ENCODE data around the gene RAB20. TPM values are rescaled to one million over a fixed set of nuclear protein-coding genes. Genes with fewer than 3 reads are reported as not detected.

RAB20 gene
- polyA plus RNA-seq, 1 experiment, result 2.2 TPM

DNA sequence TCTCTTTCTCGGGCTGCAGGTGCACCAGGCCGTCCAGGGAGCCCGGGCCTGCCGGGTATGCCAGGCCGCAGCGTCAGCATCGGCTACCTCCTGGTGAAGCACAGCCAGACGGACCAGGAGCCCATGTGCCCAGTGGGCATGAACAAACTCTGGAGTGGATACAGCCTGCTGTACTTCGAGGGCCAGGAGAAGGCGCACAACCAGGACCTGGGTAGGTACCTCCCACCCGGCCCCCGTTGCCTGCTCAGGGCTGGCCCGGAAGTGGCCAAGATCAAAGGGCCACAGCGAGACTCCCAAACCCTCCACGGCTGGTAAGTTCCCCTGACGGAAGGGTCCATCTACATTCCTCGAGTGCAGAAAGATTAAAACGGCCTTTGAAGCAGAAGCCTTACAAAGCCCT is 55.1 kb downstream of the RAB20 start:
- Histone ChIP-seq H3K4me3 (ENCODE audit: low read depth, low read length) (no peak overlapping the region), H3K27ac (ENCODE audit: low read depth, low read length) (no peak overlapping the region), H3K9me3 (ENCODE audit: control insufficient read depth, insufficient read depth, low read length) (no peaks in the 10 kb centered on the region; the same call in 1 of the 2 replicates), H3K27me3 (ENCODE audit: control insufficient read depth, insufficient read depth, low read length) (no peaks in the 10 kb centered on the region)
- CTCF ChIA-PET, result no interaction called here
- POLR2A ChIA-PET, result no interaction called here
- TF ChIP-seq, protein P1, sequence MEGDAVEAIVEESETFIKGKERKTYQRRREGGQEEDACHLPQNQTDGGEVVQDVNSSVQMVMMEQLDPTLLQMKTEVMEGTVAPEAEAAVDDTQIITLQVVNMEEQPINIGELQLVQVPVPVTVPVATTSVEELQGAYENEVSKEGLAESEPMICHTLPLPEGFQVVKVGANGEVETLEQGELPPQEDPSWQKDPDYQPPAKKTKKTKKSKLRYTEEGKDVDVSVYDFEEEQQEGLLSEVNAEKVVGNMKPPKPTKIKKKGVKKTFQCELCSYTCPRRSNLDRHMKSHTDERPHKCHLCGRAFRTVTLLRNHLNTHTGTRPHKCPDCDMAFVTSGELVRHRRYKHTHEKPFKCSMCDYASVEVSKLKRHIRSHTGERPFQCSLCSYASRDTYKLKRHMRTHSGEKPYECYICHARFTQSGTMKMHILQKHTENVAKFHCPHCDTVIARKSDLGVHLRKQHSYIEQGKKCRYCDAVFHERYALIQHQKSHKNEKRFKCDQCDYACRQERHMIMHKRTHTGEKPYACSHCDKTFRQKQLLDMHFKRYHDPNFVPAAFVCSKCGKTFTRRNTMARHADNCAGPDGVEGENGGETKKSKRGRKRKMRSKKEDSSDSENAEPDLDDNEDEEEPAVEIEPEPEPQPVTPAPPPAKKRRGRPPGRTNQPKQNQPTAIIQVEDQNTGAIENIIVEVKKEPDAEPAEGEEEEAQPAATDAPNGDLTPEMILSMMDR (IDR thresholded peaks at IDR 0.05; ENCODE audit: low read depth, low read length), result no peak
- no peak for DNase-seq (ENCODE audit: low read depth, low spot score)

DNA sequence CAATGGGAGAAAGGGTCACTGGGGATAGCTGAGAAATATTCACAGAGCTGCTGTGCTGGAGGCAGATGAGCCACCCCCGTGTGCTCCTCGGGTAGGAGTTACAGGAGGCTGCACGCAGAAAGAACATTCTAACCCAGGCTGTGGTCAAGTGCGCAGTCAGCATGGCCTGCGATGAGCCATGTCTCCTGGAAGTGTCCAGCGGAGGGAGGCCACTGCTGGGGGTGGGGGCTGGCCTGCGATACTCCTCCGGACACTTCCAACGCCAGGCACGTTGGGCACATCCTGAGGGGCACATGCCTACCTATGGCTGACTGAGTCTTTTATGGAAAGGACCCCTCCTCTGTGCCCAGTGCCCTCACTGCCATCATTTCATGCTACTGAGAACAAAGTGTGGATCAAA is 55.9 kb downstream of the RAB20 start:
- H3K4me3 ChIP-seq (ENCODE audit: low read depth, low read length), result no peak overlapping the region
- H3K27ac ChIP-seq (ENCODE audit: low read depth, low read length), result no peak overlapping the region
- no peaks in the 10 kb centered on the region for H3K27me3 ChIP-seq (ENCODE audit: control insufficient read depth, insufficient read depth, low read length)
- CTCF ChIA-PET, result no interaction called here
- DNase-seq (ENCODE audit: low read depth, low spot score), result no peak
- POLR2A ChIA-PET, result no interaction called here
- H3K9me3 ChIP-seq (ENCODE audit: control insufficient read depth, insufficient read depth, low read length), result no peaks in the 10 kb centered on the region; the same call in 1 of the 2 replicates
- TF ChIP-seq, protein P1 (IDR thresholded peaks at IDR 0.05; ENCODE audit: low read depth, low read length), result no peak

DNA sequence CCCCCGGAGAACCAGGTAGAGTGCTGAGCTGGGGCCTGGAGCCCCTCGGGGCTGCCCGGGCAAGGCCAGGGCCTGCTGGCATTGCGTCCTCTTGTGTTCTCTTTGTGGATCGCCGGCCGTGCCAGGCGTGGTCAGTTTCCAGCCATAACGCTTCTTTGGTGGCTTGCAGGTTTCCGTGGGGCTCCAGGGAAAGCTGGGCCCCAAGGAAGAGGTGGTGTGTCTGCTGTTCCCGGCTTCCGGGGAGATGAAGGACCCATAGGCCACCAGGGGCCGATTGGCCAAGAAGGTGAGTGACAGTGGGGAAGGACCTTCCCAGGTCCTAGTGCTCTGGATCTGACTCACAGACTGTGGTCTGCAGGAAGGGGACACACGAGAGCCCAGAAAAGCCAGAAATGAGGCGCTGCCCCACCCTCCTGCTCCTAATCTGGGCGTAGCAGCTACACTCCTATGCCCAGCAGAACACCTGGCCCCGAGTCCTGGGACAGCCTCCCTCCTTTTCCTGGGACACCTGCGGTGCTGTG is 57.5 kb downstream of the RAB20 start:
- TF ChIP-seq, protein P1 (IDR thresholded peaks at IDR 0.05; ENCODE audit: low read depth, low read length), result no peak
- Histone ChIP-seq H3K9me3 (ENCODE audit: control insufficient read depth, insufficient read depth, low read length) (no peaks in the 10 kb centered on the region; the same call in 1 of the 2 replicates), H3K27me3 (ENCODE audit: control insufficient read depth, insufficient read depth, low read length) (no peaks in the 10 kb centered on the region), H3K4me3 (ENCODE audit: low read depth, low read length) (no peak overlapping the region), H3K27ac (ENCODE audit: low read depth, low read length) (no peak overlapping the region)
- CTCF ChIA-PET, result interaction anchor here (0.6 kb wide), 1 partner anchor 16 kb away, joined by 3 read pairs; no protein-coding TSS in a partner anchor
- POLR2A ChIA-PET, result interaction anchor here (0.7 kb wide), 1 partner anchor 17 kb away, joined by 3 read pairs; no protein-coding TSS in a partner anchor
- DNase-seq (ENCODE audit: low read depth, low spot score), result no peak

DNA sequence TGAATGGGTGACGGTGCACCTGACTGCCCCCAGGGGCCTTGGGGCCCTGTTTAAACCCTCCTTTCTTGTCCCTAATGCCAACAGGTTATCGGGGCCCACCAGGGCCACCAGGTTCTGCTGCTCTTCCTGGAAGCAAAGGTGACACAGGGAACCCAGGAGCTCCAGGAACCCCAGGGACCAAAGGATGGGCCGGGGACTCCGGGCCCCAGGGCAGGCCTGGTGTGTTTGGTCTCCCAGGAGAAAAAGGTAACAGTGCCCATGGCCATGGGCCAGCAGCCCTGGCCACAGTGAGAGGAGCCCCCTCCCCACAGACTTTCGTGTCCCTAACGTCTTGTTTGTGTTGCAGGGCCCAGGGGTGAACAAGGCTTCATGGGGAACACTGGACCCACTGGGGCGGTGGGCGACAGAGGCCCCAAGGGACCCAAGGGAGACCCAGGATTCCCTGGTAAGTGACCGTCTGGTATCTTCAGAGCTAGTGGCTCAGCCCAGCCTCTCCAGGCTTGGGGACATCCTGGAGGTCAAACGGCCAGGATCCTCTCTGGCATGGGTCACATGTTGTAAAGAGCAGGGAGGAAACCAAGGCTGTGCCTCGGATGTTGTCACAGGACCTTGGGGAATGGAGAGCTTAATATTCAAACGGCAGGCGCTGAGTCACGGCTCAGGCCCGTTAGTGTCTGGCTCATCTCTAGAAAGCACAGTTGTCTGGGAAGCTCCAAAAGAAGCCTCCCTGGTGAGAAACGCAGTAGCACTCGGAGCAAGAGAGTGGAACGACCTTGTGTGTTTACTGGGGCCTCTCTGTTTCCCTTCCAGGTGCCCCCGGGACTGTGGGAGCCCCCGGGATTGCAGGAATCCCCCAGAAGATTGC is 58.3 kb downstream of the RAB20 start:
- ChIA-PET POLR2A (no interaction called here), CTCF (no interaction called here)
- Histone ChIP-seq H3K27ac (ENCODE audit: low read depth, low read length) (no peak overlapping the region), H3K9me3 (ENCODE audit: control insufficient read depth, insufficient read depth, low read length) (peaks cover 3% of the 10 kb centered on the region; the same call in 1 of the 2 replicates), H3K27me3 (ENCODE audit: control insufficient read depth, insufficient read depth, low read length) (no peaks in the 10 kb centered on the region), H3K4me3 (ENCODE audit: low read depth, low read length) (no peak overlapping the region)
- TF ChIP-seq, protein P1 (IDR thresholded peaks at IDR 0.05; ENCODE audit: low read depth, low read length), result no peak
- DNase-seq (ENCODE audit: low read depth, low spot score), result no peak

DNA sequence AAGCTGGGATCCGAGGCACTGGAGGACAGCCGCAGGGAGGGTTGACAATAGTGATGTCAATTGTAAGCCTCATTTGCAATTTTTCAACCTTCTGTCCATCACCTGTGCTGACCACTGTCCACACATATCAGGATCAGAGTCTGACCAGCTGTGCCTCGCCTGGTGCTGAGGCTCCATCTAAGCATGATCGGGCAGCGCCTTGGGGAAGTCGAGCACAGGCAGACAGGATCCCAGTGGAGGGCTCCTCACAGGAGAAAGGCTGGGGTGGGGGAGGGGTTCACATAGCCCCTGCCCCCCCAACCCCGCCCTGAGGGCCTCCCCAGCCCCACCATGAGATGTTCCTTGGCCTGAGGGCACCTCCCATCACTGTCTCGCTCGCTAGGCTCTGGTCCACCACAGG is 60.3 kb downstream of the RAB20 start:
- ChIA-PET POLR2A (interaction anchor here (0.5 kb wide), 1 partner anchor 57 kb away, joined by 6 read pairs; no protein-coding TSS in a partner anchor), CTCF (no interaction called here)
- Histone ChIP-seq H3K9me3 (ENCODE audit: control insufficient read depth, insufficient read depth, low read length) (peaks cover 3% of the 10 kb centered on the region; the same call in 1 of the 2 replicates), H3K27ac (ENCODE audit: low read depth, low read length) (no peak overlapping the region), H3K4me3 (ENCODE audit: low read depth, low read length) (no peak overlapping the region), H3K27me3 (ENCODE audit: control insufficient read depth, insufficient read depth, low read length) (no peaks in the 10 kb centered on the region)
- DNase-seq (ENCODE audit: low read depth, low spot score), result no peak
- TF ChIP-seq, protein P1 (IDR thresholded peaks at IDR 0.05; ENCODE audit: low read depth, low read length), result no peak
